NCI-H748 treated with DMSO at 0.1 percent for 48 hours (cell line): ENCODE data around the gene EPX.
"Not testable (repeated sequence)": the region's sequence is repeated elsewhere in the genome, so short reads cannot be mapped to it uniquely, and the experiment has no call there.

Experiments
- DNase-seq: peaks from one replicate; lab custom pipeline; 2025; lab: John Stamatoyannopoulos, UW

The EPX gene, protein sequence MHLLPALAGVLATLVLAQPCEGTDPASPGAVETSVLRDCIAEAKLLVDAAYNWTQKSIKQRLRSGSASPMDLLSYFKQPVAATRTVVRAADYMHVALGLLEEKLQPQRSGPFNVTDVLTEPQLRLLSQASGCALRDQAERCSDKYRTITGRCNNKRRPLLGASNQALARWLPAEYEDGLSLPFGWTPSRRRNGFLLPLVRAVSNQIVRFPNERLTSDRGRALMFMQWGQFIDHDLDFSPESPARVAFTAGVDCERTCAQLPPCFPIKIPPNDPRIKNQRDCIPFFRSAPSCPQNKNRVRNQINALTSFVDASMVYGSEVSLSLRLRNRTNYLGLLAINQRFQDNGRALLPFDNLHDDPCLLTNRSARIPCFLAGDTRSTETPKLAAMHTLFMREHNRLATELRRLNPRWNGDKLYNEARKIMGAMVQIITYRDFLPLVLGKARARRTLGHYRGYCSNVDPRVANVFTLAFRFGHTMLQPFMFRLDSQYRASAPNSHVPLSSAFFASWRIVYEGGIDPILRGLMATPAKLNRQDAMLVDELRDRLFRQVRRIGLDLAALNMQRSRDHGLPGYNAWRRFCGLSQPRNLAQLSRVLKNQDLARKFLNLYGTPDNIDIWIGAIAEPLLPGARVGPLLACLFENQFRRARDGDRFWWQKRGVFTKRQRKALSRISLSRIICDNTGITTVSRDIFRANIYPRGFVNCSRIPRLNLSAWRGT

DNA sequence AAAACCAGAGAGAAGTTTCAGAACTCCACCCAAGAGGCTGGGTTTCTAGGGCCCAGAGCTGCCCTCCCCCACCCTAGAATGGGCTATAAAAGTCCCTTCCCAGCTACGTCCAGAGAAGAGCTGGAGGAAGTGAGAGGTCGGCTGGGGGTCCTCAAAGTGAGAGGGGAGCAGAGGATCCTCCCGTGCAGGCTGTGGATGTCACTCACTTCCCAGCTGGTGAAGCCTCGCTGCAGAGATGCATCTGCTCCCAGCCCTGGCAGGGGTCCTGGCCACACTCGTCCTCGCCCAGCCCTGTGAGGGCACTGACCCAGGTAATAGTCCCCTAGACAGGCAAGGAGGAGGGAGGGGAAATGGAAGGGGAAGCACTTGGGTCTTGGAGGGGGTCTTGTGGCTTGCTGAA lies at the start of gene EPX:
EPX (plus strand) TSS at position 115 of the 400 bp plus-strand sequence; CDS start at position 236, 121 bp downstream.
- DNase-seq: no peak

DNA sequence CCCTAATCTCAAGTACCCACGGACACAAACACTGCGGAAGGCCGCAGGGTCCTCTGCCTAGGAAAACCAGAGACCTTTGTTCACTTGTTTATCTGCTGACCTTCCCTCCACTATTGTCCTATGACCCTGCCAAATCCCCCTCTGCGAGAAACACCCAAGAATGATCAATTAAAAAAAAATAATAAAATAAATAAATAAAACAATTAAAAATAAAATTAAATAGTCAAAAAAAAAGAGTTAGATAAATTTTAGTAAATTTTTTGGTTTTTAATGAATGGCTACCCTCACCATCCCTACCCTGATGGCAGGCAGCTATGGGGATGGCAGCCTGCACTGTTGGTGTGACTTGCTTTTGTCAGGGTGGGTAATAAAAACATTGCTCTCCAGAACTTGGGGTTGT lies 49.2 kb upstream of the EPX start:
- not testable (repeated sequence) for DNase-seq

DNA sequence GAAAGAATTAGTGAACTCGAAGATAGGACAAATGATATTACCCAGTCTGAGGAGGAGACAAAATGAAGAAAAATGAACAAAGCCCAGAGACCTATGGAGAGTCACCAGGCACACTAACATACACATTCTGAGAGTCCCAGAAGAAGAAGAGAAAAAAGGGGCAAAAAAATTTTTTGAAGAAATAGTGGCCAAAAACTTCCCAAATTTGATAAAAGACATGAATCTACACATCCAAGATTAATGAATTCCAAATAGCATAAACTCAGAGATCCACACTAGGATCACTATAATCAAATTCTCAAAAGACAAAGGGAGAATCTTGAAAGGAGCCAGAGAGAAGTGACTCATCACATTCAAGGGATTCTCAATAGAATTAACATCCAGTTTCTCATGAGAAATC lies 47.7 kb upstream of the EPX start:
- DNase-seq: no peak

DNA sequence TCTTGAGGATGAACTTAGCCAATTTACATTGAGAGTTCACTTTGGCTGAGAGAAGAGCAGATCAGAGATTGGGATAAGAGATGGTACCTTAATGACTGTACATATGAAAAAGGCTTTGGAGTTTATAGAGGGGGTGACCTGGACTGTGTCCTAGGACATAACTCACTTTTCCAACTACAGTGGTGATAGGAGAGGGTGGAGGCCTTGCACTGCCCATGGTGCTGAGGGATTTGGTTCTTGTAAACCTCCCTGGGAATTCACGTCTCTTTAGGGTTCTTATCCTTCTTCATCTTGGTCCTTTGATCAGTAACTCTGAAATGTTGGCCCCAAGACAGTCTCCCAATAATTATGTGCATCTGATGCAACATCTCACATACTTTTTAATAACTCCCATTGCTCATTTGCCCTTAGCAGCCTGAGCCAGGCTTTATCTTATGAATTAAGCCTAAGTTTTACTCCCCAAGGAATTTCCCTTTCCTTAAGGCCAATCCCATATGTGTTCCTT lies 44.5 kb upstream of the EPX start, which contains the start of gene OR4D1:
OR4D1 (plus strand) TSS at position 455 of the 505 bp plus-strand sequence. CDS start 6,770 bp downstream, outside the sequence.
- no peak for DNase-seq

DNA sequence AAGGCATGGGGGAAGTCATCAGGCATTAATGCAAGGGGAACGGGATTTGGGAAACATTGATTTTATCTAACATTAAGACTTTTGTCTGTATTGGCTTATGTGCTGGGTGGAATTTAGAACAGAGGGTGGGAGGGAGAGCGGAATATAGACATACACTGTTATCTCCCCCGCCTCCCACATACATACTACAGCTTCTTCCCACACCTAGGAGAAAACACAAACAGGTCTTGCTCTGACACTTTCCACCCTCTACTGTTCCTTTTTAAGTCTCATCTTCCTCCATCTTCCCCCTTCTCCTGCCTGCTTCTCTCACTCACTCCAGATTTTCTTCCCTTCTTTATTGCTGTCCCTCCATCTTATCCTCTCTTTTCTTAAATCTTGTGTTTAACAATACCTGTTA lies 43.9 kb upstream of the EPX start:
- DNase-seq: no peak

DNA sequence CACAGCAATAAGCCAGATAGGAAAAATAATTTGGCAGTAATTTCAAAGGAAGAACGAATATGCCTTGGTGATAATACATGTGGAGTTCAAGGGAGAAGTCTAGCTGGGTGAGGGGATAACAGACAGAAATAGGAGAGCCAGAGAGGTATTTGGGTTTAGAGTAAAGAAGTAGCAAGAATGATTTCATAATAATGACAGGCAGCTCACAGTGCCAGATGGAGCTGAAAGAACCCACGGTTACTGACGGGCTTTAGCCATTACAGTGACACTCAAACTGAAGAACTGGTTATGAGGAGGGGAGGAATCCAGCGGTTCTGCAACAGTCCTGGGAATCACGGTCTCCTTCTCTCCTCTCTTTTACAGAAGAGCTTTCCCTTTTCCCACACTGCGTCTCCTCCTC lies 42.1 kb upstream of the EPX start:
- DNase-seq: no peak

DNA sequence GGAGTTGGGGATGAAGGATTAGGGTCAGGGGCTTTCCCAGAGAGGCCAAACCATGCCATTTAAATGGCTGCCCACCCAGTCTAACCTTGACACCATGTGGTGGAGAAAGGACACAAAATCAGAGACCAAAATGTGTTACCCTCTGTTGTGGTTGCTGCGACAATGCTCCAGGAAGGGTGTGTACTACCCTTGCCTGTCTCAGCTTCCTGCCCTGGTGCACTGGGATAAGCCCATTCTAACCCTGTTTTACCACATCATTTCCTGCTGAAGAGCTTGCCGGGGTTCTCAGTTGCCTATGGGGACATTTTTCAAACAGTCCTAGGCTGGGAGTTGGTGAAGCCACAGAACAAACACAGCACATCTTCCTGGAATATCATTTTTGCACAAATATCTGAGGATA lies 39.5 kb upstream of the EPX start:
- DNase-seq: no peak

DNA sequence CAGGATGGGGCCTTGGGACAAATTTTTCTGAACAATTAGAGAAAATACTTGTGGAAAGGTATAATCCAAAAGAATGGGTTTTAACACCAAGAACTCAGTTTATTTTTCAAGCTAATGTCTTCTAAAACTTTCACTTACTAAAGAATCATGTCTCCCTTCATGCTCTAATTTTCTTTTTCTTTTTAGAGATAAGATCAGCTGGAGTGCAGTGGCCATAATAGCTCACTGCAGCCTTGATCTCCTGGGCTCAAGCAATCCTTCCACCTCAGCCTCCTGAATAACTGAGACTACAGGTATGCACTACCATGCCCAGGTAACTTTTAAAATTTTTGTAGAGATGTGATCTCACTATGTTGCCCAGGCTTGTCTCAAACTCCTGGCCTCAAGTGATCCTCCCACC lies 38.9 kb upstream of the EPX start:
- no peak for DNase-seq

DNA sequence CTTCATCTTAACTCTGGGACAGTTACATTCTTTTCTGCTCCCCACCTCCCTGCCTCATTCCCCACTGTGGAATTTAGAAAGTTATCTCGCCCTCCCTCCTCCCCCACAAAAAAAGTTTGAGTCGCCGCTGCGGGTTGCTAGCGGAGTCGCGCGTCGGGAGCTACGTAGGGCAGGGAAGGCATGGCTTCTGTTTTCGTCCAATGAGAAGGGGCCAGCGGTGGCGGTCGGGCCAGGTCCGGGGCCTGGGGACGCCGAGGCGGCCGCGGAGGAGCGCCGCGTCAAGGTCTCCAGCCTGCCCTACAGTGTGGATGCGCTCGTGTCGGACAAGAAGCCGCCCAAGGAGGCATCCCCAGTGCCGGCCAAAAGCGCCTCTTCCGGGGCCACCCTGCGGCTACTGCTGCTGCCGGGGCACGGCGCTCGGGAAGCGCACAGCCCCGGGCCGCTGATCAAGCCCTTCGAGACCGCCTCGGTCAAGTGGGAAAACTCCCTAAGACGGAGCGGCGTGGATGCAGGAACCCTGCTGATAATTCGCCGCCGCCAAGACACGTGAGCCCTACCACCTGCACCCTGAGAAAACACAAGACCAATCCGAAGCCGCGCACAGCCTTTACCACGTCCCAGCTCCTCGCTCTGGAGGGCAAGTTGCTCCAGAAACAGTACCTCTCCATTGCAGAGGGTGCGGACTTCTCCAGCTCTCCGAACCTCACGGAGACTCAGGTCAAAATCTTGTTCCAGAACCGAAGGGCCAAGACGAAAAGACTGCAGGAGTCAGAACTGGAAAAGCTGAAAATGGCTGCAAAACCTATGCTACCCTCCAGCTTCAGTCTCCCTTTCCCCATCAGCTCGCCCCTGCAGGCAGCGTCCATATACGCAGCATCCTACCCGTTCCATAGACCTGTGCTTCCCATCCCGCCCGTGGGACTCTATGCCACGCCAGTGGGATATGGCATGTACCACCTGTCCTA lies 35.4 kb upstream of the EPX start:
- DNase-seq: no peak

DNA sequence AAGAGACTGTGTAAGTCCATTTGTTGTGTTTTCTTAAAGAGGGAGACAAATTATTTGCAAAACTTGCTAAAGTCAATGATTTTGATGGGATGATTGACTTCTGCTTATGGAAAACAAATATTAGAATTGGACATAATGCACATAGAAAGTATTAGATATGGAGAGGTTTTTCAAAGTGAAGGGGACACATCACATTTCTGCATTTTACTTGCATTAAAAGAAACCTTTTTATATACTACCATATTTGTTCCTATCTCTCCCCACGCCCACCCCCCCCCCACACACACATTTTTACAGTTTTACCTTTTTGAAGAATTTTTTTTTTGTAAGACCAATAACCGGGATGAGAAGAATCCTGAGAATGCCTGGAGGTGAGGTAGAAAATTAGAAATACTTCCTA lies 34.3 kb upstream of the EPX start:
- no peak for DNase-seq

DNA sequence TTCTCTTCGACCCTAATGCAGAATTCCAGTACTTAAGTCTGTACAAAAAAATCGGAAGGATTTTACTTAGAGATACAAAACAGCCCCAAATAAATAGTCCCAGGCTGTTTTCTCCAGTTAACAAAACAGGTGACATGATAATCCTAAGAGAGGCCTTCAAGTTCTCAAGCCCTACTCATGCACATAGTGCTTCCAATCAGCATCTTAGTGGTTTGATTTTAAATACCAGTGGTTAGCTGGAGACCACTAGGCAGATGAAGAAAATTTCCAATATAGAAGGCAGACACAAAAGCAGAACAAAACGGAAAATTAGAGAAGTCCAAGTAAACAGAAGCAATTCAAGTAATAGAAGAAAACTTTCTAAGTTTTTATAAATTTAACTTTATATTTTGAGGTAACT lies 31.0 kb upstream of the EPX start:
- no peak for DNase-seq

DNA sequence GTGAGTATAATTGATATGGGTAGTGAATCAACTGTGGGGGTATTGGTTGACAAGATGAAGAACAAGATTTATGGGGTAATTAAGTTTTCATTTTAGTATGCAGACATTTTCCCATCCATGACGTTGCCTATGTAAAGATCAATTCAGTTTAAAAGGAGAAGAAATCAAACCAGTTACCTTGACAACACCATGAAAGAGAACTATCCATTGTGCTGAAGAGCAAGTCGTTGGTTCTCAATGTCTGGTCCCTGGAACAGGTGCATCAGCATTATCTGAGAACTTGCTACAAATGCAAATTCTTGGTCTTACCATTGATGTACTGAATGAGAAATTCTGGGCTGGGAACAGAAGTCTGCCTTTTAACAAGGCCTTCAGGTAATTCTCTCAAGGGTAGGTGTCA lies 26.5 kb upstream of the EPX start:
- no peak for DNase-seq

DNA sequence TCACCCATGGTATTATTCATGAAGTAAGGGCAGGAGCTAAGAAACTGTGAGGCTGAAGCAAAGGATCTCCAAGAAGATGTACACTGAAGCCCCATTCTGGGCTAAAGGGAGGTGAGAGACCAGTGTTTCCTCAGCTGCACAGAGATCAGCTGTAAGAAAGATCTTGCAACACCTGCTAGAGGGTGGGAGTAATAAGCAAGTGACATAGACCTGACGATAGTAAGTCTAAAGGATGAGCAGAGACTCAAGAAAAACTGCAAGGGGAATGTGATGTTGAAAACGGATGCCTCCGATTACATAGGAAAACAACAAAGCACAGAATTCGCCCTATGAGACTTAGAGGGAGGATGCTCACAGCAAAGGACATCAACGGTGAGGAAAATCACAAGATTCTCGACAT lies 25.8 kb upstream of the EPX start, which contains the start of gene OR4D2:
OR4D2 (plus strand) TSS at position 301 of the 400 bp plus-strand sequence. CDS start 2,674 bp downstream, outside the sequence.
- DNase-seq: no peak

DNA sequence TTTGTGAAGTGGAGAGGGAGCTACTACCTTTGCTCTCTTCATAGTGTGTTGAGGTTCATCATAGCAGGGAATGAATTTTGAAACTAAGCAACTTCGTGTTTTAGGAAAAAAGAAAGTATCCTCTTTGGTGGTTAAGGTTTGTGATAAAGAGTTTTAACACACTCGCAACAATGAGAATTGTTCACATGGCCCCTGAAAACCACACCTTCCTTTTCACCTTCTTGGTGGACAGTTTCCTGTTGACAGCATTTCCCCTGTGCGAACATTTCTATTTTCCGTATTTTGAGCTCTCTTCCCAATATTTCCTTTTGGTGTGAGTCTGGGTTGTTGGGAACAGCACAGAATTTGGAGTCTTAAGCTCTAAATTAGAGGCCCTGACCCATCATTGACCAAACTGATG lies 21.9 kb upstream of the EPX start:
- DNase-seq: no peak

DNA sequence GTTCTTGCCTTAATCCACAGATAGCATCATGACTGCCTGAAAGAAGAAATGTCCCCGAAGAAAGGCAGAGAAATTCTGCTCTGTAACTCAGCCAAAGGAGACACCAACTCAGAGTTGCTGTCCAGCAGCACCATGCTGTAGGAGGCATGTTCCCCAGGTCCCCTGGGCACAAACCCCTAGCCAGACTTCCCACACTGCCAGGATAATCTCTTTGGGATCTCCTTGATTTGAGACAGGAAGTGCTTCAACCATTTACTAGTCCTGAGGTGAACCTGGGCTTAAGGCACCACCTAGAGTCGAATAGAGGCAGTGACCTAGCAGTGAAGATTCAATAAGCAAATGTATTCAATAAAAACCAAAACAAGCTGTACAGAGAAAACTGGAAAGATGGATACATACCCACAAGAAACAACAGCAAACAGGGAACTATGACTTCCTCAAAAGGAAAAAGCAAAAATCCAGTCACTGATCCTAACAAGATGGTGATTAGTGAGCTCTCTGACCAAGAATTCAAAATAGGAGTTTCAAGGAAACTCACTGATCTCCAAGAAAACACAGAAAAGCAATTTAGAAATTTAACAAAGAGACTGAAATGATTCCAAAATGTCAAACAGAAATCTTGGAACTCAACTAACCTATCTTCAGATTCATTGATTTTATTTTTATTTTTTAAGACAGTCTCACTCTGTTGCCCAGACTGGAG lies 20.0 kb upstream of the EPX start:
- peak; percentile 45 for DNase-seq

DNA sequence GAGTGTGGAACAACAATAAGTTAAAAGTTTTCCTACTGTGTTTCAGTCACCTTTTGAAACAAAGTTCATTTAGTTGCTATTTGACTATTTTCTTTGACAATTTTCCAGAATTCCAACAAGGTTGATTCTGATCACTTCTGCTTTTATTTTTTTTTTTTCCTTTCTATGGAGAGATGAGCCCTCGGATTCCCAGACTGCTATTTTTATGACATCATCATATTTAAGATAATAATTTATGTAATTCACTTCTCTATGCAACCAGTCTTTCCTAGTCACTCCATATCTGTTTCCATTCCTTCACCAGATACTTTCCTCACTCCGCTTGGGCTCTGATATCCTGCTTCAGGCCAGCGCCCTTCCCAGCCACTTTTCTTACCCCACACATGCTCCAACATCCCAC lies 17.7 kb upstream of the EPX start:
- DNase-seq: no peak

DNA sequence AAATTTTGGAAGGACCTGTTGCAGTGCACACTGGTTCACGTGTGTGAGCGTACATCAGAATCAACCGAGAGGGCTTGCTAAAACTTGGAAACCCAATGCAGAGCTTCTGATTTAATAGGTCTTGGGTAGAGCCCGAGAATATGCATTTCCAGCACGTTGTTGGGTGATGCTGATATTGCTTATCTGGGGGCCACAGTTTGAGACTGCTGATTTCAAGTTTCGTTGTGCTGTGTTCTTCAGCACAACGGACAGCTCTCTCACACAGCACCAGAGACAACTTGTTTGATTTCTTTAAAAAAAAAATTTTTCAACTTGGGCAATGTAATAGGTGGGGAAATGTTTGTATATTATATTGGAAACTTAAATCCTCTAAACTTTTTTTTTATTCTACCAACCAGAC lies 16.3 kb upstream of the EPX start:
- DNase-seq: no peak

DNA sequence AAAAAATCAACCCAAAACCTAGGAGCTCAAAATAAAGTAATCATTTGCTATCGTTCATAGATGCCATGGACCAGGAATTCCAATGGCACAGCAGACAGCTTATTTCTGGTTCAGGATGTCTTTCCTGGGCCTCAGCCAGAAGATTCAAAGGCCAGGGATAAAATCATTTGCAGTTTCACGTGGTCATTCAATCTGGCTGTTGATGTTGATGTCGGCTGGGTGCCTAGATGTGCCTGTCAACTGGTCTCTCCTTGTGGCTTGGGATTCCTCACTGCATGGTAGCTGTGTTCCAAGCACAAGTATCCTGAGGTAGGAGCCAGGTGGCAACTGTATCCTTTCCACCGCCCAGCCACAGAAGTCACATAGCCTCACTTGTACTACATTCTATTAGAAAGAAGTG lies 10.7 kb upstream of the EPX start:
- no peak for DNase-seq

DNA sequence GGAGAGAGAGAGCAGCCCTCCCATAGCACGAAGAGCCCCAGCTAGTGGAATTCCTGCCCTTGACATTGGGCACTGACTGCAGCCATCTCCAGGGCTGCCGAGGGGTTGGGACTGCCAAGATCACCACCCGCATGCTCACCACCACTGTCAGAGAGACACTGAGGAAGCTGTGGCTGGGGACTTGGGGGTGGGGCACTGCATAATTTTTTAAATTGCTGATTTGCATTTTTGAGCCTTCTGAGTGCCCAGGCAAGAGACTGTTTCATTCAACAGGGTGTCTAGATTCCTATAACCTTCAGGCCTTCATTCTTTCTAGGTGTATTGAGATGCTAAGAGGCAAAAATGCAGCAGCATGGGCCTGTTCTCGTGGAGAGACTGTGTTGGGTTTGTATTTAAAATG lies 9.0 kb upstream of the EPX start:
- no peak for DNase-seq

DNA sequence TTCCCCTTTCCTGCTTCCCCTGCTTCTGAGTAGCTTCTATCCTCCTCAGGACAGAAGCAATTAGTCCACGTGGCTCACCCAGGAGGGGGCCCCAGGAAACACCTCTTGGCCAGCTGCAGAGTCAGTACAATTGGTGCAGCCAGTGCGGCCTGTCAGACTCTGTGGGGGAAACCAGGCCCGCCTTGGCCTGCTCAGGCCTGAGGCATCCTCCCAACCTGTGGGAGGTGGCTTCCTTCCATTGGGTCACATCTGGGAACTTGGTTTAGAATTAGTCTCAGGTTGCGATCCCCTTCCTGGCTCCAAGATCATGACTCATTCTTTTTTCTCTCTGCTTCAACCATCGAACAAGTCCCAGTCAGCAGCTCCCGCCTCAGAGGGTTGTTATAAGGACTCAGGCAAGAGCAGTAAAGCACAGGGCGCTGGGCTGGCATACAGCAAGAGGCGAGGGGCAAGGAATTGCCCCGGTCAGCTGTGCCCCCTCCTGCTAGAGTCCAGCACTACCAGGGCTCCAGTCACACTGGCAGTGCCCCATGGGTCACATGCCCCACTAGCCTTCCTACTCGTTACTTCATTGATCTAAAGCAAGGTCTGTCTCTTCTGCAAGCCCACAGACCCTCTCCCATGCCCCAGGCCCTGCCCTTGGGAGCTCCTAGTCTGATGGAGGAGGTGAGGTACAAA lies 8.1 kb upstream of the EPX start:
- no peak for DNase-seq
